Ovary (tissue), 3 donors: Measurements from ENCODE around the gene PPARA.

Source experiments
- POLR2A ChIP-seq: fragments of 450-650 bp; IDR thresholded peaks from one replicate; pipeline ENCODE4 v1.6.1; 2017; ENCODE audit warnings: antibody characterized with exemption, mild to moderate bottlenecking, moderate library complexity
- TF ChIP-seq, protein P1 (sequence below), 3 donors: fragments of 450-650 bp in 2 of 3; fragments of 200-600 bp in 1 of 3; IDR thresholded peaks; one replicate each; pipeline versions ENCODE4 v1.5.1 to v1.8.0; 2016 to 2022; ENCODE audit warnings: antibody characterized with exemption in 3 of 3, mild to moderate bottlenecking in 1 of 3
- donor health status: DM: no; HTN: no; CAD: no.

DNA sequence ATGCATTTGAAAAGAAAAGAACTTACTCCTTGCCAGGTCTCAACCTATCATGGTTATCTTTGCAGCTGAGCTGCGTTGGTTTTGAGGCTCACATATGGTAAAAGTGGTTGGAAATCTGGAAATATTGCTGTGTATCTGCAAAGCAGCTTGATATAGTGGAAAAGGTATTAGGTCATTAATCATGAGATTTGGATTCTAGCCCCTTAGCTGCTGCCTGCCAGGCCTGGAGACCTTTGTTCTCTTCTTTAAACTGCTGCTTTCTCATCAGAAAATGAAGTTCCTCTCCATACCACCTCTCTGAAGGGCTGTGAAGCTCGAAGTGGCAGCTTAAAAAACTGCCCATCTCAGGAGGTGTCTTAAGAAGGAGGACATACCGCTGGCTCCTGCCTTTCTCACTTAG, 5.7 kb downstream of the PPARA start:
- TF ChIP-seq, protein P1, sequence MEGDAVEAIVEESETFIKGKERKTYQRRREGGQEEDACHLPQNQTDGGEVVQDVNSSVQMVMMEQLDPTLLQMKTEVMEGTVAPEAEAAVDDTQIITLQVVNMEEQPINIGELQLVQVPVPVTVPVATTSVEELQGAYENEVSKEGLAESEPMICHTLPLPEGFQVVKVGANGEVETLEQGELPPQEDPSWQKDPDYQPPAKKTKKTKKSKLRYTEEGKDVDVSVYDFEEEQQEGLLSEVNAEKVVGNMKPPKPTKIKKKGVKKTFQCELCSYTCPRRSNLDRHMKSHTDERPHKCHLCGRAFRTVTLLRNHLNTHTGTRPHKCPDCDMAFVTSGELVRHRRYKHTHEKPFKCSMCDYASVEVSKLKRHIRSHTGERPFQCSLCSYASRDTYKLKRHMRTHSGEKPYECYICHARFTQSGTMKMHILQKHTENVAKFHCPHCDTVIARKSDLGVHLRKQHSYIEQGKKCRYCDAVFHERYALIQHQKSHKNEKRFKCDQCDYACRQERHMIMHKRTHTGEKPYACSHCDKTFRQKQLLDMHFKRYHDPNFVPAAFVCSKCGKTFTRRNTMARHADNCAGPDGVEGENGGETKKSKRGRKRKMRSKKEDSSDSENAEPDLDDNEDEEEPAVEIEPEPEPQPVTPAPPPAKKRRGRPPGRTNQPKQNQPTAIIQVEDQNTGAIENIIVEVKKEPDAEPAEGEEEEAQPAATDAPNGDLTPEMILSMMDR (IDR thresholded peaks at IDR 0.05): no peak
- TF ChIP-seq POLR2A: no peak
